HEK293 (cell line): ENCODE data around the gene AKT3.

ENCODE experiments used
- CTCF ChIA-PET: fragments of 350-600 bp; formaldehyde crosslinking; extraction: SDS; loops from one replicate; lab custom pipeline; 2021; ENCODE audit warnings: antibody characterized with exemption; lab: Yijun Ruan, JAX
- POLR2A ChIA-PET: fragments of 300-600 bp; formaldehyde crosslinking; extraction: SDS; loops from one replicate; lab custom pipeline; 2020; ENCODE audit warnings: antibody characterized with exemption, inconsistent platforms; lab: Yijun Ruan, JAX
- H3K27ac ChIP-seq: fragments of 200-500 bp; sonication (Bioruptor generic); 2 replicates; pipeline ENCODE4 v1.5.1; 2014; ENCODE audit warnings: low read depth, low read length, control low read depth, inconsistent platforms; ENCODE audit errors: extremely low read depth
- H3K36me3 ChIP-seq, 2 experiments: fragments of 200-500 bp in 1 of 2; sonication (Bioruptor generic) in 1 of 2; 1 replicate in 1 of 2; 2 replicates in 1 of 2; pipeline ENCODE4 v1.5.1; 2014 to 2017; ENCODE audit warnings: inconsistent platforms in 2 of 2, low read length in 2 of 2; ENCODE audit not compliant: control insufficient read depth in 2 of 2, insufficient read depth in 1 of 2
- H3K4me1 ChIP-seq: fragments of 200-500 bp; sonication (Bioruptor generic); 2 replicates; pipeline ENCODE4 v1.5.1; 2014; ENCODE audit warnings: mild to moderate bottlenecking, low read length, inconsistent platforms; ENCODE audit not compliant: control insufficient read depth, insufficient read depth
- H3K4me3 ChIP-seq: 2 replicates; pipeline ENCODE4 v1.5.1; 2011; ENCODE audit warnings: low read depth, mild to moderate bottlenecking, control low read depth, low read length, moderate library complexity
- H3K9me3 ChIP-seq: fragments of 200-500 bp; sonication (Bioruptor generic); 2 replicates; pipeline ENCODE4 v1.5.1; 2014; ENCODE audit warnings: low read depth, low read length, inconsistent platforms; ENCODE audit not compliant: control insufficient read depth, insufficient read depth
- BCL11A ChIP-seq: fragments of 450-650 bp; formaldehyde crosslinking; IDR thresholded peaks from 2 replicates; pipeline ENCODE4 v1.5.1; 2016; ENCODE audit warnings: low read depth, missing biosample characterization, missing genetic modification characterization
- GFI1B ChIP-seq: fragments of 450-650 bp; formaldehyde crosslinking; IDR thresholded peaks from 2 replicates; pipeline ENCODE4 v1.5.1; 2016; ENCODE audit warnings: missing biosample characterization, missing genetic modification characterization
- OSR2 ChIP-seq: fragments of 450-650 bp; formaldehyde crosslinking; IDR thresholded peaks from 2 replicates; pipeline ENCODE4 v1.5.1; 2016; ENCODE audit warnings: missing biosample characterization, missing genetic modification characterization
- PATZ1 ChIP-seq: fragments of 450-650 bp; formaldehyde crosslinking; IDR thresholded peaks from 2 replicates; pipeline ENCODE4 v1.5.1; 2016; ENCODE audit warnings: missing biosample characterization, missing genetic modification characterization
- PBX3 ChIP-seq: sonication (generic); formaldehyde crosslinking; IDR thresholded peaks from 2 replicates; pipeline ENCODE4 v1.8.1; 2022; ENCODE audit warnings: mild to moderate bottlenecking, moderate library complexity, missing genetic modification reagents
- PRDM10 ChIP-seq: fragments of 450-650 bp; formaldehyde crosslinking; IDR thresholded peaks from 2 replicates; pipeline ENCODE4 v1.5.1; 2016; ENCODE audit warnings: missing biosample characterization, missing genetic modification characterization
- TCF7L2 ChIP-seq: IDR thresholded peaks from 2 replicates; pipeline ENCODE4 v1.6.1; 2011; ENCODE audit warnings: low read depth, mild to moderate bottlenecking, inconsistent platforms, low read length, moderate library complexity, borderline replicate concordance
- ZNF133 ChIP-seq: fragments of 450-650 bp; formaldehyde crosslinking; IDR thresholded peaks from 2 replicates; pipeline ENCODE4 v1.5.1; 2016; ENCODE audit warnings: missing biosample characterization, missing genetic modification characterization
- ZNF155 ChIP-seq: fragments of 450-650 bp; formaldehyde crosslinking; IDR thresholded peaks from 2 replicates; pipeline ENCODE4 v1.5.1; 2016; ENCODE audit warnings: missing biosample characterization, missing genetic modification characterization
- ZNF18 ChIP-seq: fragments of 450-650 bp; formaldehyde crosslinking; IDR thresholded peaks from 2 replicates; pipeline ENCODE4 v1.5.1; 2016; ENCODE audit warnings: missing biosample characterization, missing genetic modification characterization
- ZNF19 ChIP-seq: fragments of 450-650 bp; formaldehyde crosslinking; IDR thresholded peaks from 2 replicates; pipeline ENCODE4; 2016; ENCODE audit warnings: missing biosample characterization, missing genetic modification characterization, low read depth
- ZNF24 ChIP-seq: fragments of 450-650 bp; formaldehyde crosslinking; IDR thresholded peaks from 2 replicates; pipeline ENCODE4 v1.5.1; 2016; ENCODE audit warnings: missing biosample characterization, missing genetic modification characterization
- ZNF398 ChIP-seq: fragments of 450-650 bp; formaldehyde crosslinking; IDR thresholded peaks from 2 replicates; pipeline ENCODE4 v1.5.1; 2017; ENCODE audit warnings: missing biosample characterization, missing genetic modification characterization
- ZNF416 ChIP-seq: fragments of 450-650 bp; formaldehyde crosslinking; IDR thresholded peaks from 2 replicates; pipeline ENCODE4 v1.5.1; 2016; ENCODE audit warnings: missing biosample characterization, missing genetic modification characterization
- ZNF426 ChIP-seq: fragments of 450-650 bp; formaldehyde crosslinking; IDR thresholded peaks from 2 replicates; pipeline ENCODE4 v1.5.1; 2017; ENCODE audit warnings: missing biosample characterization, missing genetic modification characterization, mild to moderate bottlenecking, inconsistent platforms, moderate library complexity
- ZNF449 ChIP-seq: fragments of 450-650 bp; formaldehyde crosslinking; IDR thresholded peaks from 2 replicates; pipeline ENCODE4 v1.5.1; 2017; ENCODE audit warnings: missing biosample characterization, mild to moderate bottlenecking, missing genetic modification characterization, moderate library complexity
- ZNF544 ChIP-seq: fragments of 450-650 bp; formaldehyde crosslinking; IDR thresholded peaks from 2 replicates; pipeline ENCODE4 v1.5.0; 2017; ENCODE audit warnings: missing biosample characterization, missing genetic modification characterization
- ZNF623 ChIP-seq: fragments of 450-650 bp; formaldehyde crosslinking; IDR thresholded peaks from 2 replicates; pipeline ENCODE4 v1.5.1; 2016; ENCODE audit warnings: missing biosample characterization, missing genetic modification characterization
- ZNF629 ChIP-seq: fragments of 450-650 bp; formaldehyde crosslinking; IDR thresholded peaks from 2 replicates; pipeline ENCODE4 v1.5.1; 2017; ENCODE audit warnings: missing biosample characterization, missing genetic modification characterization

Gene AKT3

GRCh38 chr1:243731301-243731891, 118.6 kb downstream of the AKT3 start:
- ChIA-PET CTCF (interaction anchor here (1.5 kb wide), 1 partner anchor 17 kb away, joined by 3 read pairs; no protein-coding TSS in a partner anchor), POLR2A (no interaction called here)
- Histone ChIP-seq H3K4me3 (no peak overlapping the region), H3K9me3 (no peaks in the 10 kb centered on the region), H3K4me1 (no peaks in the 10 kb centered on the region)
- TF ChIP-seq ZNF133 (tag by site-specific recombination) (no peak), ZNF155 (tag by site-specific recombination) (no peak), ZNF24 (tag by site-specific recombination) (no peak), PRDM10 (tag by site-specific recombination) (no peak), ZNF449 (no peak), OSR2 (tag by site-specific recombination) (no peak), PATZ1 (tag by site-specific recombination) (no peak), ZNF426 (tag by site-specific recombination) (no peak), BCL11A (tag by site-specific recombination) (no peak), GFI1B (tag by site-specific recombination) (no peak), ZNF19 (no peak), ZNF416 (tag by site-specific recombination) (no peak), ZNF629 (no peak), TCF7L2 (no peak), PBX3 (CRISPR knock-in tag) (no peak), ZNF544 (tag by site-specific recombination) (no peak)
- TF ChIP-seq, all 188 proteins: peak for 0
- no peaks in the 10 kb centered on the region for H3K36me3 ChIP-seq
- H3K27ac ChIP-seq = no peak overlapping the region

GRCh38 chr1:243730487-243731150, 119.4 kb downstream of the AKT3 start:
- H3K36me3 ChIP-seq = no peaks in the 10 kb centered on the region
- no peak overlapping the region for H3K4me3 ChIP-seq
- no peak overlapping the region for H3K27ac ChIP-seq
- ChIA-PET CTCF (interaction anchor here (0.6 to 1.5 kb wide), 2 partner anchors 17 to 21 kb away, joined by 3 to 4 read pairs; no protein-coding TSS in a partner anchor), POLR2A (no interaction called here)
- no peaks in the 10 kb centered on the region for H3K9me3 ChIP-seq
- H3K4me1 ChIP-seq = no peaks in the 10 kb centered on the region
- TF ChIP-seq ZNF18 (no peak), ZNF398 (no peak), ZNF623 (tag by site-specific recombination) (no peak)
